H1 (cell line): ENCODE measurements around the gene THRB.

Experiments
- CTCF ChIP-seq, 3 experiments: IDR thresholded peaks; 1 replicate in 2 of 3; 2 replicates in 1 of 3; pipeline versions ENCODE4 v1.5.1 to v1.6.1; 2011; ENCODE audit warnings: low read length in 3 of 3, mild to moderate bottlenecking in 3 of 3, inconsistent platforms in 2 of 3, low read depth in 1 of 3, moderate library complexity in 1 of 3; ENCODE audit not compliant: insufficient read depth in 1 of 3; ENCODE audit errors: control extremely low read depth in 1 of 3
- EGR1 ChIP-seq: IDR thresholded peaks from 2 replicates; pipeline ENCODE4 v1.6.1; 2011; ENCODE audit warnings: low read depth, low read length, borderline replicate concordance
- GTF2F1 ChIP-seq: IDR thresholded peaks from 2 replicates; pipeline ENCODE4 v1.6.1; 2012; ENCODE audit warnings: low read depth, low read length, improper control_type of control experiment, borderline replicate concordance
- NANOG ChIP-seq: IDR thresholded peaks from 2 replicates; pipeline ENCODE4 v1.6.1; 2011; ENCODE audit warnings: low read length, low read depth, mild to moderate bottlenecking, inconsistent platforms; ENCODE audit not compliant: insufficient read depth, poor library complexity, severe bottlenecking
- POLR2A ChIP-seq, 2 experiments: IDR thresholded peaks; 1 replicate in 1 of 2; 2 replicates in 1 of 2; pipeline ENCODE4 v1.6.1; 2011; ENCODE audit warnings: low read depth in 2 of 2, low read length in 2 of 2, mild to moderate bottlenecking in 2 of 2; ENCODE audit errors: control extremely low read depth in 1 of 2
- SRF ChIP-seq: IDR thresholded peaks from 2 replicates; pipeline ENCODE4 v1.6.1; 2011; ENCODE audit warnings: mild to moderate bottlenecking, low read depth, low read length, moderate library complexity
- YY1 ChIP-seq: IDR thresholded peaks from 2 replicates; pipeline ENCODE4 v1.6.1; 2011; ENCODE audit warnings: low read depth, mild to moderate bottlenecking, low read length
- ZNF274 ChIP-seq: IDR thresholded peaks from 2 replicates; pipeline ENCODE4 v1.7.0; 2012; ENCODE audit warnings: low read length, borderline replicate concordance; ENCODE audit errors: extremely low read depth

- TF ChIP-seq NANOG = no peak
- no peak for TF ChIP-seq POLR2A (IDR thresholded peaks at IDR 0.05; ENCODE audit: control extremely low read depth in 1 of 2, low read depth in 2 of 2, low read length in 2 of 2)
- TF ChIP-seq SRF = no peak
- no peak for TF ChIP-seq GTF2F1
- no peak for TF ChIP-seq CTCF (IDR thresholded peaks at IDR 0.05; ENCODE audit: control extremely low read depth in 1 of 3, insufficient read depth in 1 of 3, low read depth in 1 of 3, low read length in 3 of 3)
- TF ChIP-seq ZNF274 = no peak
- no peak for TF ChIP-seq YY1
- TF ChIP-seq EGR1 = no peak
These were observed 340.5 kb downstream of the THRB start for GRCh38 chr3:24154013-24154695.
